GM21360 (cell line): ENCODE measurements around the gene C3orf70.
"Not testable (repeated sequence)": the region's sequence is repeated elsewhere in the genome, so short reads cannot be mapped to it uniquely, and the experiment has no call there.

Source experiments
- ATAC-seq: cut with Tn5 transposase; IDR thresholded peaks from one replicate; pipeline ENCODE4 v1.9.1; 2021; ENCODE audit warnings: mild to moderate bottlenecking, moderate library complexity; ENCODE audit not compliant: unreplicated experiment

The C3orf70 gene

GRCh38 chr3:185151101-185151963, 1.5 kb downstream of the C3orf70 start:
- ATAC-seq: no peak

- ATAC-seq: no peak
Measured at GRCh38 chr3:185150561-185150960, 2.3 kb downstream of the C3orf70 start.

- no peak for ATAC-seq
Measured at GRCh38 chr3:185149591-185149990, 3.3 kb downstream of the C3orf70 start.

GRCh38 chr3:185145511-185145910, 7.3 kb downstream of the C3orf70 start:
- no peak for ATAC-seq

GRCh38 chr3:185144784-185145183, 8.1 kb downstream of the C3orf70 start:
- ATAC-seq: no peak

- ATAC-seq: no peak
Measured at GRCh38 chr3:185137821-185138220, 15.0 kb downstream of the C3orf70 start.

- ATAC-seq: no peak
Measured at GRCh38 chr3:185134509-185134908, 18.4 kb downstream of the C3orf70 start.

- ATAC-seq: no peak
Measured at GRCh38 chr3:185131602-185132256, 21.1 kb downstream of the C3orf70 start.

- ATAC-seq: no peak
Measured at GRCh38 chr3:185129083-185129482, 23.8 kb downstream of the C3orf70 start.

GRCh38 chr3:185126201-185126600, 26.7 kb downstream of the C3orf70 start:
- ATAC-seq: no peak

GRCh38 chr3:185120126-185120525, 32.7 kb downstream of the C3orf70 start:
- no peak for ATAC-seq

- ATAC-seq: no peak
Measured at GRCh38 chr3:185115371-185115770, 37.5 kb downstream of the C3orf70 start.

- no peak for ATAC-seq
Measured at GRCh38 chr3:185114756-185115155, 38.1 kb downstream of the C3orf70 start.

GRCh38 chr3:185112186-185112585, 40.7 kb downstream of the C3orf70 start:
- no peak for ATAC-seq

- ATAC-seq: not testable (repeated sequence)
Measured at GRCh38 chr3:185109012-185109411, 43.8 kb downstream of the C3orf70 start.

GRCh38 chr3:185106256-185106890, 46.5 kb downstream of the C3orf70 start:
- ATAC-seq: not testable (repeated sequence)

GRCh38 chr3:185103359-185104127, 49.3 kb downstream of the C3orf70 start:
- ATAC-seq: no peak

- ATAC-seq: no peak
Measured at GRCh38 chr3:185094697-185095096, 58.2 kb downstream of the C3orf70 start.

GRCh38 chr3:185093116-185093515, 59.7 kb downstream of the C3orf70 start:
- no peak for ATAC-seq

GRCh38 chr3:185090811-185091210, 62.0 kb downstream of the C3orf70 start:
- no peak for ATAC-seq

- no peak for ATAC-seq
Measured at GRCh38 chr3:185089751-185090150, 63.1 kb downstream of the C3orf70 start.
